ENCODE data around the gene CACFD1.

CACFD1 gene

GRCh38 chr9:133518200-133518599 is 58.4 kb downstream of the CACFD1 start:
- no peak for DNase-seq (ENCODE audit: low read depth)

GRCh38 chr9:133518706-133519449 is 59.1 kb downstream of the CACFD1 start:
- no peak for DNase-seq (ENCODE audit: low read depth)

- no peak for DNase-seq (ENCODE audit: low read depth)
These were observed 59.9 kb downstream of the CACFD1 start for GRCh38 chr9:133519693-133520092.

- DNase-seq (ENCODE audit: low read depth) = no peak
These were observed 60.5 kb downstream of the CACFD1 start for GRCh38 chr9:133520121-133520835.

All from HS-27A (cell line).